Right ventricle myocardium inferior (tissue), 1 donor: ENCODE data around the gene PMVK. TPM values are rescaled to one million over a fixed set of nuclear protein-coding genes. Genes with fewer than 3 reads are reported as not detected.

Source experiments
- ATAC-seq: fragments of 200-7000 bp; cut with Tn5 transposase; one replicate; pipeline ENCODE4 v1.9.1; 2020; ENCODE audit warnings: mild to moderate bottlenecking, moderate library complexity
- DNase-seq: peaks from one replicate; pipeline ENCODE4 v3.0.0; 2021; ENCODE audit errors: missing footprints
- intact Hi-C: fragments of 100-400 bp; cut with DNase I; formaldehyde crosslinking; loops from one replicate; pipeline ENCODE4 v1.11.0; 2022
- total RNA-seq: library from RNA; stranded (reverse); fragmentation: NEBNext Ultra II Directional; extraction: Animal tissue kit (Norgen Biotek cat#: 25700); gene quantifications from one replicate; pipeline ENCODE4 v1.2.1, GENCODE V29; 2021
- donor health status: DM: no; HTN: yes; CAD: no; lungs with severe emphysema.

Gene PMVK
- total RNA-seq, 1 donor from 2014 or later = 71.1 TPM

DNA sequence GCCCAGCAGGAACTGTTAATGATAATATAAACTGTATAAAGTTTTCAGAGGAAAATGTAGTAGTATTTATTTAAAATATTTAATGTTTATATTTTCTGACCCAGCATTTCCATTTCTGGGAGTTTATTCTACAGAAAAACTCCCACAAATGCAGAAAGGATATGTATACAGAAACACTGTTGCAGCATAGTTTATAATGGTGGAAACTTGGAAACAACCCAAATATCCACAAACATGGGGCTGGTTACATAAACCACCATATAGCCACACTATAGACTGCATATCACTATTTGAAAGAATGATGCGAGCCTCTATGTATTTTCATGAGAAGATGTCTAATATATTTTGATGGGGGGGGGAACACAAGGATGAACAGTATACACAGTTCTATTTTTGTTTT is 34.9 kb downstream of the PMVK start:
- ATAC-seq (no peak), DNase-seq (no peak)
- intact Hi-C loops = no loop called here

DNA sequence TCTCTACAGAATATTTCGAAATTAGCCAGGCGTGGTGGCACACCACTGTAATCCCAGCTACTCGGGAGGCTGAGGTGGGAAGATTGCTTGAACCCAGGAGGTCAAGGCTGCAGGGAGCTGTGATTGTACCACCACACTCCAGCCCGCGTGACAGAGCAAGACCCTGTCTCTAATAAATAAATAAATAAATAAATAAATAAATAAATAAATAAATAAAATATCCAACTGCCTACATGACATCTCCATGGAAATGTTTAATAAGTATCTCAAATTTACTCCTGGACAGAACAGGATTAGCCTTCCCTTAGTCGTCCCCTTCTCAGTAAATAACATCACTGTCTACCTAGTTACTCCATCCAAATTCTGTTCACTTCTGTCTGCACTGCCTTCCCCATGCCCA is 37.5 kb downstream of the PMVK start:
- DNase-seq = no peak
- no peak for ATAC-seq
- intact Hi-C loops = no loop called here

DNA sequence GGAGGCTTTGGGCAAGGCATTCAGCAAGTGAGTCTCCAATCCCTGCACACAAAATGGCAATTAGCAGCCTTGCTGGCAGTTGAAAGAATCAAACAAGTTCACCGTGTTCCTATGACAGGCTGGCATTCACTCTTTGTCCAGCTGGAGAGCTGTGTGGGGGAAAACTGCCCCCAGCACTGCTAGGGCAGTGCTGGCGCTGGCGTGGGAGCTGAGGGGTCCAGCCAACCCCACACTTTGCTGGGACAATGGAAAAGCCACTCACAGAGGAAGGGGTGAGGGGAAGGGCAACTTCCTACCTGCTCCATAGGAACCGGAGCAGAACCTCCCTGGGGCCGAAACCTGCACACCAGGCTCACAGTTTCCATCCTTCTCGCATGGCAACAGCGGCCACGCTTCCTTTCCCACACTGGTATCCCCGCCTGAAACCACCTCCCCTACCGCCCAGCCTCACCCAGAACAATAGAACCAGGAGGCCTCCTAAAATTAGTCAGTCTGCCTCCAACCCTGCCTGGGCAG is 39.7 kb downstream of the PMVK start:
- DNase-seq (no peak), ATAC-seq (no peak)
- intact Hi-C loops = no loop called here

DNA sequence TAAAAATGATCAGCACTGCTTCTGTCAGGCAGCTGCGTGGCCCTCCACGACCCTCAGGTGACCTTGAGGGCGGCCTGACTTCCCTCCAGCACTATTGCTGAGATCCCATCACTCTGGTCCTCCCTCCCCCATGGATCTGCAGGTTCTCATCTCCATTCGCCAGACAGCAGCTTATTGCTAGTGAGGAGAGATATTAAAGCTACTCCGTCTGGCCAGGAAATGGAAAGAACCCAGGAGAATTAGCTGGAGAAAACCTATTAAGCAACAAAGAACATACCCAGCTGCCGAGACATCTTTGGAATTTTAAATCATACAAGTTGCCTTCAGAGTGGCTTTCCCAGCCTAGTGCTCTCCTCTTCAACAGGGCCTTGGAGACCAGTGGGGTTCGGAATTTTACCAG is 40.7 kb downstream of the PMVK start:
- DNase-seq (no peak), ATAC-seq (peak; percentile 67)
- intact Hi-C loops = no loop called here

DNA sequence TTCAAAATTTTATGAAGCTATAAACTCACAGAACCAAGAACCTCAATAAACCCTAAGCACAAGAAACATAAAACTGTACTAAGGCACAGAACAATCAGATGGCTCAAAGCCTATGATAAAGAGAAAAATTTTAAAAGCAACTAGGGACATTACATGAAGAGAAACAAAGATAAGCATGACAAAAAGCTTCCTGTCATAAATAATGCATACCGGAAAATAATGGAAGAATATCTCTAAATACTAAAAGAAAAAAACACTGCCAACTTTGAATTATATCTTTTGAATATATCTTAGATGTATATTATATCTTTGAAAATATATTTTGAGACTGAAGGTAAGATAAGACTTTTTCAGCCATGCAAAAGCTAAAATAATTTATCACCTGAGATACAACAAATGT is 45.1 kb downstream of the PMVK start:
- ATAC-seq (no peak), DNase-seq (no peak)
- intact Hi-C loops = no loop called here

DNA sequence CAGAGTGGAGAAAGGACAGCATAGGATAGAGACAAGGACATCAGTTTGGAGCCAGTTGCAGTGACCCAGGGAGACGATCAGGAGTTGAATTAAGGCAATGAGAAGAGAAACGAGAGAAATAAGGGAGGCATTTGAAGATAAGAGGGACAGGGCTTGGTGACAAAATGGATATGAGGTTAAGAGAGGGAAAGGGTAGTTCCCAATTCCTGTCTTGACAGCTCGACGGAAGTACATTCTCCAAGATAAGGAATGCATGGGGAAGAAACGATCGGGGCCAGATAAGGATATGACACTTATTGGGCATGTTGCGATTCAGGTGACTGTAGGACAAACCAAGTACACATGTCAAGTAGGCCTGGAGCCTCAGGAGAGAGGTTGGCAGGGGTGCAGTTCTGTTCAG is 47.8 kb downstream of the PMVK start:
- DNase-seq (no peak), ATAC-seq (no peak)
- intact Hi-C loops = no loop called here

DNA sequence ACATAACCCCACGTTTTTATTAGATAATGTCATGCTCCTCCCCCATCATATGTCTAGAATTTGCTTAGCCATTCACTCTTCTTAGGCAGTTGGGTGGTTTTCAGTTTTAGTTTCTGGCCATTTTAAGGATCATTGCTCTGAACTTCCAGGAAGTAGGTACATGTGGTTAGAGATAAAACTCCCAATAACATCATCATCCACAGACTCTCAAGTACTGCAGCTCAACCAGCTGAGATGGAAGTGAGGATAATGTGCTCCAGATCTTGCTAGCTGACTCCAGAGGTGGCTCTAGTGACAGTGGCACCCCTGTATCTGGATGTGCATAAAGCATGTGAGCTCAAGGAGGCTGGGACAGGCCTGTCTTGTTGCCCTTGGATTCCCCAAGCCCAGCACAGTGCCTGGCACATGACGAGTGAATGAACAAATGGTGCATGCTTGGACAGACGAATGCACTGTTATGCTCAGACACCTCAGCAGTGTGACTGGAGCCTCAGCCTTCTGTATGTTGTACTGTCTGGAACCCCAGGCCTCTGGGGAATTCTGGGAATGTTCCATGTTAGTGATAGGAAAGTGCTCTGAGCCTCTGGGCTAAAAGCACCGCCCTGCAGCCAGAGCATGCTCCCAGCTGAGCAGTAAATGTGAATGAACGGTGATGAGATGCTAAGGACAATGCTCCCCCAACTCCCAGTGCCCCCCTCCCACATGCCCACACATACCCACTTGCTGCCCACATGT is 50.1 kb downstream of the PMVK start:
- DNase-seq (no peak), ATAC-seq (no peak)
- intact Hi-C loops = no loop called here

DNA sequence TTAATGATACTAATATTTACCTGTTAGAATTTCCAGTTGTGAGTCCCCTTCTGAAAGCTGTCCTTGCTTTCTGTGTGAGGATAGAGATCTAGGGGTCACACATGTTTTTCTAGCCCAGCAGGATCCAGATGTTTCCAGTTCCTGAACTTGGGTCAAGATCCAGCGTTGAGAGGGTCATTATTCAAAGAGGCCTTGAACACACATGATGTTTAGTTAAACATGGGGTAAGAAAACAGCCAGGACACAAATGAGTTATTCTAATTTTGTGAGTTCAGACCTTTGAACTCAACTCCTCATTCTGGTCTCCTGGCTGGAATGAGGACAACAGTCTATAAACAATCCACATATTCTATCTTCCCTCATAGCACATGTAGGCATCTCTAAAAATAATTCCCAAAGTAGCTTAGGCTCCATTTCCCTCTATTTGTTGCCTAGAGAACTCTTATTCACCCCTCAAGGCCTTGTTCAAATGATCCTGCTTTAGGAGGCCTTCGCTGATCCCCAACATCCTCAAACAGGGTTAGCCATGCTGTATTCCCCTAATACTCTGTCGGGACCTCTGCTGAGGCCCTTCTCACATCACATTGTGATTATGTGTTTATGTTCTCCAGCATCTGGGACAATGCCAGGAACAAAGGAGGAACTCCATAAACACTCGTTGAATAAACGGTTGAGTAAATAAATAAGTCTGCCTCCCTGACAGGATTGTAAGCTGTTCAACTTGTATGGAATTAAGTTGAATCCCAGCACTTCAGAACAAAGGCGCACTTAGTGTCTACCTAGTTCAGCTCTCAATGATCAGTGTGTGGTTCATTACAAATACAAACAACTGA is 51.4 kb downstream of the PMVK start:
- DNase-seq (no peak), ATAC-seq (no peak)
- intact Hi-C loops = no loop called here

DNA sequence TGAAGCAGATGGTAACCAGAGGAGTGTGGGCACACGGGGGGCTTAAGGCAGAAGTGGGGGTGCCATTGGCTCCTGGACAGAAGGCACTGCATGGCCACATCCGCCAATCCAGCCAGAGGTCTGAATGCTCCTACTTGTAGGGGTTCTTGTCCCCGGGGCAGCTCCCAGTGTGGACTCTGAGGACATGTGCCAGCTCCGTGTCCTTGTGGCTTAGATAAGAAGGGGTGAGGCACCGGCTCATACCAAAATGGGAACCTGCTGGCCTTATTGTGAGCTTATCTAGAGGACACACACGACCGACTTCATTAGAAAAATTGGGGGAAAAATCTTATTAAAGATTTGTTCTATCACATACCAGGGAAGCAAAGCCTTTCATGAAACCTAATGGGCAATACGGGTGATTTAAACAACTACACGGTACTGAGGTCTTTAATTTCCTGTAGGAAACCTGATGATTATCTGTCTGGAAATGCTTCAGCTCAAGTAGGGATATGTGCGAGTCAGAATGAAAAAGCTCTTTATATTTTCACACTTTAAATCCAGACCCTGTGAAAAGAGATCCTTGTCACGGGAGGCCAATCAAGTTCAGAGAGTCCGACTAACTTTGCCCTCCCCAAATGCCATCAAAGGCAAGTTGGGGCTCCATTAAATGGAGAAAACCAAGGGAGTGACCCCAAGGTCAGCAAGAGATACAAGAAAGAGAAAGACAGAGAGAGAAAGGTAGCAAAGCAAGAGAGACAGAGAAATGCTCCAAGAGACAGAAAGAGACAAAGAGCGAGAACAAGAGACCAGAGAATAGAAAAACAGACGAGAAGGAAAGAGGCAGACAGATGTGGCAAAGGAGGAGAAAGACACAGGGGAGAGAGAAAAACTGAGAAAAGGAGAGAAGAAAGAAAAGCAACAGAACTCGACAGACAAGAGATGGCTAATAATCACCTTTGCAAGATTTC is 52.3 kb downstream of the PMVK start:
- no peak for DNase-seq
- peak; percentile 67 for ATAC-seq
- intact Hi-C loops = no loop called here

DNA sequence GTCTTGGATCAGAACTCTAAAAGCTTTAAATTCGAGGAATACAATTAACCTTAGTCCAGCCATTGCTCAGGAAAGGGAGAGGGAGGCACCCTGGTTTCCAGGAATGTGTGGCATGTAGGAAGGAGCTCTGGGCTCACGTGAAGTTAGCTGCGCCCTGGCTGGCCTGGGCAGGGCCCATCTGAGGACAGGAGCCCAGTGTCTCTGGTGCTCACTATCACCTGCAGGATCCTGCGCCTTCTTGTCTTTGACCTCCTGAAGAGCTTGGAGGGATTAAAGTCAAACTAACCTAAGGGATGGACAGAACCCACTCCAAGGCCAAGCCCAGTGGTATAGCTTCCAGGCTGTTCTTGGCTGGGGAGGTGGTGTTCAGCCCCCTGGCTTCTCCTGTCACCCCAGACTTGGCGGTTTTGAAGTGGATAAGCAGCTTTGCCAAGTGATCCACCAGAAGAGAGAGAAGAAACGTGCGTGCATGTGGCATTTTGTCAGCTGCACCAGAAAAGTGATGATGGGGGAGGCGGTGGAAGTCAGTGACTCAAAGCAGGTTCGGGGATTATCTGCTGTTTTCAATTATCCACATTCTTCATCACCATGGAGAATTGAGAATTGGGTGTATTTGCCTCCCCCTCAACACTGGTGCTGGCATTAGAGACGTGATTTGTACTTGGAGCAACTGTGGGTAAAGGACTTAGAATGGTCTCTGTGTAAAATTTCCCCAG is 54.5 kb downstream of the PMVK start:
- intact Hi-C loops = no loop called here
- ATAC-seq (no peak), DNase-seq (no peak)

DNA sequence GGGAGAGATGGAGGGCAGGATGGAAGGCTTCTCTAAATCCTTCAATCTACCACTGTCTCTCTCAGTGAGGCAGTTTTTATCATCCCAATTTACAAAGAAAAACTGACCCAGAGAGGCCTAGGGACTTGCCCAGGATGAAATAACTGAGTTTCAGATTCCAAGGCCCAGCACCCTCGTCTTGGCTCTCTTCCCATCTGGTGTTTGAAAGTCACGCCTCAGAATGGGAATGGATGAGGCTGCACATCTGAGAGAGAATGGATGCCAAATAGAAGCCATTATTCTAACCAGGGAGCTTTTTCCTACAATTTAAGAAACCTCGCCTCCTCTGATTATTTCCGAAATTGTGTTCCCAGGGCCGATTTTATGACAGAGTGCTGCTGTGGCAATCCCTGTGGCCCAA is 55.8 kb downstream of the PMVK start:
- DNase-seq = no peak
- no peak for ATAC-seq
- intact Hi-C loops = no loop called here

DNA sequence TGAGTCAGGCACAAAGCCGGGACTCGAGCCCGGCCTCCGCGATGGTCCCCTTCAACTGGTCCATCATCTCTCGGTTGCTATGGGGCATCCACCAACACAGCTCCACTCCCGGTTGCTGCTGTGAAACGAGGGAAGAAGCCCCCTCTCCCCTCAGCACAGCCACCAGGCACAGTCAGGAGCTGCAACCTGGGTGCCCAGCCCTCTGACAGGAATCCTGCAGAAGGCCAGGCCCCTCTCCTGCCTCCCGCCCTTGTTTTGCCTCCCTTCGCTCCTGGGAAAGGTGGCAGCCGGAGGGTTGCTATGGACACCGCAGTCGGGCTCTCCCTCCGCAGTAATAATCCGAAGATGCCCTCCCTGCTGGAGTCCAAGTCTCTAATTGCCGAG is 57.5 kb downstream of the PMVK start:
- DNase-seq (no peak), ATAC-seq (no peak)
- intact Hi-C loops = loop anchor here (5.0 kb wide), 1 partner anchor 402 kb away; no protein-coding TSS in a partner anchor

DNA sequence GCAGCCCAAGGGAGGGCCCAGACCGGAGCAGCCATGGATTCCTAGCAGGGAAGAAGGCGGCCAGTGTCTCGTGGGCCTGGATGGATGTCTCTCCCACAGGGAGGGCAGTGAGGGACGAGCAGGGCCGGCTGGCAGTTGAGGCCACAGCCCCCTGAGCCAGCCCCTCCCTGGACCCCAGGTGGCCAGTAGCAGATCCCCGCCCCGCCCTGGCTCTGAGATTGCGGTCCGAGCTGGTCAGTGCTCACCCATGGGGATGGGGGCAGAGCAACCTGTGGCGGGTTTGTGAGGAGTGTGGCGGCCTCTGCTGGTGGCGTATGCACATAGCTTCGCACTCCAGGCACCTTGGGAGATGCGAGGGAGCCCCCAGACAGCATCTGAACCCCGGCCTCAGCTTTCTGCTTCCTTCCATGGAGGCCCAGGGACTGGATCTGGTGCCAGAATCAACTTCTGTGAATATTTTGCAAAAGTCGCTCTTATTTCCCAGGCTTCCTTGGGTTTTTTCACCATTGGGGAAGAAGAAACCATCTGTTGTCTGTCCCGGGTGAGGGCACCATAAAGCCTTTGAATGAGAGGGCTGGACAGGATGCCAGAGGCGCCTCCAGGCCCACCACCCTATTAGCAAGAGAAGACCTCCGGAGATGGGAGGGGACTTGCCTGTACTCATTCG is 58.0 kb downstream of the PMVK start:
- DNase-seq (peak; percentile 89), ATAC-seq (peak; percentile 92)
- intact Hi-C loops = loop anchor here (1.0 to 5.0 kb wide), 3 partner anchors 209 to 401 kb away; no protein-coding TSS in a partner anchor

DNA sequence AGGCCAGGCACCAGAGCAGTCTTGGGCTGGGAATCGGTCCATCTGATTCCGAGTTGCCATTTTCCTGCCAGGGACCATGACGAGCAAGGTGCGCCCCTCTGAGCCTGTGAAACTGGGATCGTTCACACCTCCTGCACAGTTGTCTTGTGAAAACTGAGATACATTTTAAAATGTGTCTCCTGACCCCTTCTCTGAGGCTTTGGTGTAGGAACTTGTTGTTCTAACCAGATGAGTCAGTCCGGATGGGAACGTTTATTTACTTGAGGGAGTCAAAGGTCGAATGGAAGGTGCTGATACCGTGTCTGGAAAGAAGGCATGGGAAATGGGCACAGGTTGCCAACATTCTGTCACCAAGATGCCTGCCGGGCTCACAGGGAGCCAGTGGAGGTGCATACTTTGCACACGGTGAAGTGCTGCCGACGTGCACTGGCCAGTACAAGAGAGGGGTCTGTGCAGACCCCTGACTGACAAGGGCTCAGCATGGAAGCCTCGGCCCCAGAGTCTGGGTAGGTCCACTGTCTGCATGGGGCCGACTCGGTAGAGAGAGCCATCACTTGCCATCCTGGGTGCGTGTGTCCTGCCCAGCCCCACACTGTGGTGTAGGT is 59.0 kb downstream of the PMVK start:
- ATAC-seq (peak; percentile 20), DNase-seq (no peak)
- intact Hi-C loops = loop anchor here (2.0 to 5.0 kb wide), 2 partner anchors 109 to 400 kb away; no protein-coding TSS in a partner anchor

DNA sequence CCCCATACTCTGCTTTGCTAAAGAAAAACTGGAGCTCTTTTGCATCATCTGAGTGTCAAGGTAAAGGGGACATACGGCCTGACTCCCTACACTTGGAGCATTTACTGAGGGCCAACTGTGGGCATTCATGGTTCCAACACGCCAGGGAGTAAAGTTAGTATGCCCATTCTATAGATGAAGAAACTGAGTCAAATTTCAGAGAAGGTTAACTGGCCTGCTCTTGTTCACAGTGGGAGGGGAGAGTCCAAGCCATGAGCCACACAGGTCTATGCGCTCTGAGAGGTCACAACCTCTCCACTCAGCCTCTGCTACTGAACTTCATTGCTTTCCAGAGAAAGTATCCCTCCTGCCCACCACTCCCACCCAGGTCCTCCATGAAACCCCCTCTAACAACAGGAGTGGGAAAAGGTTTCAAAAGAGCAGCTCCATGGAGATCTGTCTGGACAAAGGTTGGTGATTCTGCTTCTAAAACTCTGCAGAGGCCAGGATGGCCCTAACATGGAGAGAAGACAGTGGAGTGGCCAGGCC is 59.6 kb downstream of the PMVK start:
- intact Hi-C loops = loop anchor here (2.0 to 5.0 kb wide), 2 partner anchors 108 to 400 kb away; no protein-coding TSS in a partner anchor
- ATAC-seq = no peak
- DNase-seq = no peak
